Right renal pelvis (tissue), 4 donors: Measurements from ENCODE around the gene ST8SIA4. TPM values are rescaled to one million over a fixed set of nuclear protein-coding genes. Genes with fewer than 3 reads are reported as not detected.

Experiments
- DNase-seq, 4 donors: peaks; one replicate each; pipeline ENCODE4 v3.0.0-alpha.2; 2013; ENCODE audit warnings: low read depth in 4 of 4, low spot score in 3 of 4, missing footprints in 1 of 4
- polyA plus RNA-seq, 4 donors: library from polyadenylated mRNA; unstranded; fragments of 120-200 nt; gene quantifications; one replicate each; pipeline ENCODE4 v1.2.1, GENCODE V29; 2013; ENCODE audit not compliant: insufficient read length in 4 of 4

ST8SIA4 gene
- polyA plus RNA-seq = 1 to 10 TPM; 5.0 to 6.9 (median 6.2) TPM

- DNase-seq = peak in 3 of 4 donors; percentile 68 to 73 (median 68)
Measured at GRCh38 chr5:100903039-100903887, at the start of gene ST8SIA4. Gene ST8SIA4, minus strand, starts transcription at chr5:100903282. Its CDS starts 327 bp downstream, at chr5:100902955.

GRCh38 chr5:100950985-100951384, 47.9 kb upstream of the ST8SIA4 start:
- DNase-seq = no peak

- no peak for DNase-seq
Measured at GRCh38 chr5:100913298-100913697, 10.2 kb upstream of the ST8SIA4 start.

GRCh38 chr5:100909034-100909433, 6.0 kb upstream of the ST8SIA4 start:
- no peak for DNase-seq

GRCh38 chr5:100905259-100905914, 2.3 kb upstream of the ST8SIA4 start:
- no peak for DNase-seq

GRCh38 chr5:100904259-100904861, 1.3 kb upstream of the ST8SIA4 start:
- peak in 3 of 4 donors; percentile 8 to 12 (median 8) for DNase-seq

GRCh38 chr5:100902440-100903038, 543 bp downstream of the ST8SIA4 start:
- peak in 3 of 4 donors; percentile 1 to 8 (median 7) for DNase-seq

GRCh38 chr5:100901821-100902341, 1.2 kb downstream of the ST8SIA4 start:
- DNase-seq = peak in 3 of 4 donors; percentile 18 to 33 (median 18)

GRCh38 chr5:100900796-100901781, 2.0 kb downstream of the ST8SIA4 start:
- DNase-seq = peak in 3 of 4 donors; percentile 17 to 35 (median 35)

GRCh38 chr5:100900142-100900795, 2.8 kb downstream of the ST8SIA4 start:
- DNase-seq = peak in 3 of 4 donors; percentile 6 to 23 (median 18)

- DNase-seq = no peak
Measured at GRCh38 chr5:100899675-100900074, 3.4 kb downstream of the ST8SIA4 start.

GRCh38 chr5:100898504-100899346, 4.4 kb downstream of the ST8SIA4 start:
- no peak for DNase-seq

- DNase-seq = no peak
Measured at GRCh38 chr5:100896054-100896453, 7.0 kb downstream of the ST8SIA4 start.

- no peak for DNase-seq
Measured at GRCh38 chr5:100890461-100891008, 12.5 kb downstream of the ST8SIA4 start.

- DNase-seq = no peak
Measured at GRCh38 chr5:100889896-100890295, 13.2 kb downstream of the ST8SIA4 start.

- no peak for DNase-seq
Measured at GRCh38 chr5:100889165-100889743, 13.8 kb downstream of the ST8SIA4 start.

GRCh38 chr5:100877274-100877673, 25.8 kb downstream of the ST8SIA4 start:
- no peak for DNase-seq
